Mucosa of gallbladder (tissue), 1 donor: ENCODE measurements around the gene SLC8B1. TPM values are rescaled to one million over a fixed set of nuclear protein-coding genes. Genes with fewer than 3 reads are reported as not detected.

Source experiments
- DNase-seq: peaks from one replicate; pipeline ENCODE4 v3.0.0-alpha.2; 2020; ENCODE audit warnings: low spot score
- total RNA-seq: library from RNA; stranded (reverse); gene quantifications from one replicate; pipeline ENCODE4 v1.2.1, GENCODE V29; 2021
- donor health status: DM: no; HTN: no; CAD: no.

SLC8B1 gene
- total RNA-seq, 1 donor from 2014 or later: 36.6 TPM

GRCh38 chr12:113270709-113271009 lies 64.2 kb downstream of the SLC8B1 start:
- no peak for DNase-seq

- no peak for DNase-seq
Measured at GRCh38 chr12:113269257-113269943, 65.5 kb downstream of the SLC8B1 start.

GRCh38 chr12:113268621-113269020 lies 66.3 kb downstream of the SLC8B1 start:
- DNase-seq: no peak

GRCh38 chr12:113268136-113268535 lies 66.8 kb downstream of the SLC8B1 start:
- no peak for DNase-seq

GRCh38 chr12:113267621-113268020 lies 67.3 kb downstream of the SLC8B1 start:
- no peak for DNase-seq

- no peak for DNase-seq
Measured at GRCh38 chr12:113266106-113266895, 68.6 kb downstream of the SLC8B1 start.

- DNase-seq: no peak
Measured at GRCh38 chr12:113263431-113263963, 71.4 kb downstream of the SLC8B1 start.

- no peak for DNase-seq
Measured at GRCh38 chr12:113262710-113263109, 72.2 kb downstream of the SLC8B1 start.

GRCh38 chr12:113261847-113262470 lies 73.0 kb downstream of the SLC8B1 start:
- DNase-seq: no peak

- DNase-seq: no peak
Measured at GRCh38 chr12:113260636-113261300, 74.1 kb downstream of the SLC8B1 start.

GRCh38 chr12:113260127-113260526 lies 74.8 kb downstream of the SLC8B1 start:
- DNase-seq: no peak

- DNase-seq: no peak
Measured at GRCh38 chr12:113257564-113257963, 77.3 kb downstream of the SLC8B1 start.

GRCh38 chr12:113254298-113254697 lies 80.6 kb downstream of the SLC8B1 start:
- no peak for DNase-seq

GRCh38 chr12:113253532-113254285 lies 81.2 kb downstream of the SLC8B1 start:
- no peak for DNase-seq

GRCh38 chr12:113252494-113252893 lies 82.4 kb downstream of the SLC8B1 start:
- no peak for DNase-seq

- DNase-seq: no peak
Measured at GRCh38 chr12:113251404-113252070, 83.4 kb downstream of the SLC8B1 start.

- no peak for DNase-seq
Measured at GRCh38 chr12:113250045-113250444, 84.9 kb downstream of the SLC8B1 start.

- no peak for DNase-seq
Measured at GRCh38 chr12:113249546-113249945, 85.4 kb downstream of the SLC8B1 start.

GRCh38 chr12:113248842-113249435 lies 86.0 kb downstream of the SLC8B1 start:
- no peak for DNase-seq
